Measurements from ENCODE around the gene NCEH1. TPM values are rescaled to one million over a fixed set of nuclear protein-coding genes. Genes with fewer than 3 reads are reported as not detected.
A peak's percentile ranks its signal among the peaks of the same experiment; 100 is the strongest.
"Not testable (repeated sequence)": the region's sequence is repeated elsewhere in the genome, so short reads cannot be mapped to it uniquely, and the experiment has no call there.

NCEH1 gene
- 10 to 100 TPM in 2 of 6 donors, 1 to 10 TPM in 4; 4.7 to 26.0 (median 7.3) TPM for total RNA-seq
- 1 to 10 TPM; 2.6 to 3.9 TPM for polyA plus RNA-seq

DNA sequence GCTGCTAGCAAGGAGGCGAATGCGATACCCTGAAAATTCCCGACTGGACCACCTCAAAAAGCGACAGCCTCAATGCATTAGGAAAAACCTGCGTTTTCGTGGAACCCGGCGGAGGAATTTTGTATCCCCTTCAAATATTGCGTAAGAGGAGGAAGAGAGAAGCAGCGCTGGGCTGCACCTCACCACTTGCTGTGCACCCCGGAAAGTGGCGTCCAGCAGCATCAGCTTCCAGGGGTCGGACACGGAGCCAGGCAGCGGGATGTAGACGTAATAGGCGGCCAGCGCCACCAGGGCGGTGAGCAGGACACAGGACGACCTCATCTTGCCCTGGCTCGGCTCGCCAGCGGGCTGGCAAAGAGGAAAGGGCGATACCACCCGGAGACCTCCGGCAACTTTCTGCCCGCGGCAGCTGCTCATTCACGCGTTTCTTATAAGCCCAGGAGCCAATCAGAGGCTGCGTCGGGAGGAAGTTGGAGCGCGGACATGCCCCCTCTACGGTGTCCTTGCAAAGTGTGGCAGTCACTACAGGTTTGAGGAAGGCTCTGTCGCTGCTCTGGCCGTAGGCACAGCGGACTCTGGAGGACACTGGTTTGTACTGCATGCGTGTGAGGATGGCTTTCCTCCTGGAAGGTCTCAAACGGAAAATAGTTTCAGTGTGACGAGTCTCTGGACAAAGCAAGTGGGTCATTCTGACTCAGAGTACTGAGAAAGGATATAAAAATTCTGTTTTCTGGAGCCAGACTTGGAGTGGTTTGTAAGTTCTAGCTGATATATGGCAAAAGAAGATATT, at the start of gene NCEH1:
Gene NCEH1, minus strand, starts transcription at position 404 of the 790 bp plus-strand sequence. Its CDS starts 83 bp downstream, at position 321.
- peaks cover 0 to 10% (median 0%) of the 10 kb centered on the region in 3 donors for H3K4me1 ChIP-seq
- ATAC-seq (peak; percentile 96 to 99 (median 98)), DNase-seq (peak; percentile 85 to 94 (median 91)), FAIRE-seq (peak; percentile 77)
- no peaks in the 10 kb centered on the region for H3K27me3 ChIP-seq
- intact Hi-C loops (cut with DNase I): no loop called here
- H3K9me3 ChIP-seq: no peaks in the 10 kb centered on the region
- WGBS, 2 donors: 0% methylated on average over 40 to 41 of the region's 41 CpGs
- peak within 1 kb of the TSS; percentile 68 to 90 (median 82) for H3K4me3 ChIP-seq
- H3K36me3 ChIP-seq: no peaks in the 10 kb centered on the region
- TF ChIP-seq, protein P1, sequence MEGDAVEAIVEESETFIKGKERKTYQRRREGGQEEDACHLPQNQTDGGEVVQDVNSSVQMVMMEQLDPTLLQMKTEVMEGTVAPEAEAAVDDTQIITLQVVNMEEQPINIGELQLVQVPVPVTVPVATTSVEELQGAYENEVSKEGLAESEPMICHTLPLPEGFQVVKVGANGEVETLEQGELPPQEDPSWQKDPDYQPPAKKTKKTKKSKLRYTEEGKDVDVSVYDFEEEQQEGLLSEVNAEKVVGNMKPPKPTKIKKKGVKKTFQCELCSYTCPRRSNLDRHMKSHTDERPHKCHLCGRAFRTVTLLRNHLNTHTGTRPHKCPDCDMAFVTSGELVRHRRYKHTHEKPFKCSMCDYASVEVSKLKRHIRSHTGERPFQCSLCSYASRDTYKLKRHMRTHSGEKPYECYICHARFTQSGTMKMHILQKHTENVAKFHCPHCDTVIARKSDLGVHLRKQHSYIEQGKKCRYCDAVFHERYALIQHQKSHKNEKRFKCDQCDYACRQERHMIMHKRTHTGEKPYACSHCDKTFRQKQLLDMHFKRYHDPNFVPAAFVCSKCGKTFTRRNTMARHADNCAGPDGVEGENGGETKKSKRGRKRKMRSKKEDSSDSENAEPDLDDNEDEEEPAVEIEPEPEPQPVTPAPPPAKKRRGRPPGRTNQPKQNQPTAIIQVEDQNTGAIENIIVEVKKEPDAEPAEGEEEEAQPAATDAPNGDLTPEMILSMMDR (IDR thresholded peaks at IDR 0.05): peak; percentile 59 to 89 (median 75)
- H3K27ac ChIP-seq: peak within 1 kb of the TSS; percentile 60 to 95 (median 80)

DNA sequence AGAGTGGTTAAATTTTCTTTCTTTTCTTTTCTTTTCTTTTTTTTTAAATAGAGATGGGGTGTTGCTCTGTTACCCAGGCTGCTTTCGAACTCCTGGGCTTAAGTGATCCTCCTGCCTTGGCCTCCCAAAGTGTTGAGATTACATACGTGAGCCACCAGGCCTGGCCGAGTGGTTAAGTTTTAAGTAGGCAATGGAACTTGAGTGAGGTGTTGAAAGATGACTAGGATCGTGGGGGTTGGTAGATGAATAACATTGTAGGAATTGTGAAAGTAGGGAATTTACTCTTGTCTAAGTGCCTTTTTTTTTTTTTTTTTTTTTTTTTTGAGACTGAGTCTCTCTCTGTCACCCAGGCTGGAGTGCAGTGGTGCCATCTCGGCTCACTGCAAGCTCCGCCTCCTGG, 49.5 kb upstream of the NCEH1 start:
- H3K27me3 ChIP-seq; DNase-seq; H3K27ac ChIP-seq; H3K9me3 ChIP-seq; H3K36me3 ChIP-seq; H3K4me3 ChIP-seq; FAIRE-seq; H3K4me1 ChIP-seq; intact Hi-C loops (cut with DNase I); ATAC-seq: not testable (repeated sequence)
- WGBS, 2 donors: 98 to 99% methylated on average over 6 of the region's 6 CpGs

GRCh38 chr3:172753125-172753524, 42.3 kb upstream of the NCEH1 start:
- no peaks in the 10 kb centered on the region for H3K9me3 ChIP-seq
- no peaks in the 10 kb centered on the region for H3K27me3 ChIP-seq
- WGBS, 2 donors: 92 to 100% methylated on average over 1 of the region's 1 CpG
- ATAC-seq: no peak
- no peak for DNase-seq
- H3K4me1 ChIP-seq: peaks cover 0 to 16% (median 9%) of the 10 kb centered on the region in 3 donors
- no peak overlapping the region for H3K27ac ChIP-seq
- intact Hi-C loops (cut with DNase I): no loop called here
- no peak for FAIRE-seq
- H3K4me3 ChIP-seq: no peak overlapping the region
- TF ChIP-seq, protein P1 (IDR thresholded peaks at IDR 0.05): no peak
- no peaks in the 10 kb centered on the region for H3K36me3 ChIP-seq

DNA sequence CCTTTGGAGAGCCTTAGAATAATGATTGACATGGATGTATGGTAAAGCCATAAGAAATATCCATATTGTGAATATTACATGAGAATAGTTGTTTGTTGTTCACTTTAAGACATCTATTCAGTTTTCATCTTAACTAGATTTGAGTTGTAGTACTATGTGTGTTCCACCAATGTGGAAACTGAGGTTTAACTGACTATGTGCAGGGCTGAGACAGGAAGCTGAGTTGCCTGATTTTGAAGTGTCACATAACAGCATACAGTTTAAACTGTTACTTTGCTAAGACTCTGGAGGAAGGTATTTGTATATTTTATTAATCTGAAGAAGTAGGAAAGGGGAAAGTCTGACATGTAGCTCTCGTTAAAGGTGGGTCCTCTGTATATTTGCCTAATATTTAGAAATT, 41.8 kb upstream of the NCEH1 start:
- DNase-seq (no peak), ATAC-seq (no peak), FAIRE-seq (no peak)
- Histone ChIP-seq H3K27me3 (no peaks in the 10 kb centered on the region), H3K4me3 (no peak overlapping the region), H3K27ac (no peak overlapping the region), H3K9me3 (no peaks in the 10 kb centered on the region), H3K4me1 (peaks cover 0 to 16% (median 9%) of the 10 kb centered on the region in 3 donors), H3K36me3 (no peaks in the 10 kb centered on the region)
- 96 to 97% methylated on average over 1 of the region's 1 CpG for WGBS, 2 donors
- intact Hi-C loops (cut with DNase I): no loop called here
- TF ChIP-seq, protein P1 (IDR thresholded peaks at IDR 0.05): no peak

GRCh38 chr3:172751175-172751704, 40.4 kb upstream of the NCEH1 start:
- DNase-seq: no peak
- TF ChIP-seq, protein P1 (IDR thresholded peaks at IDR 0.05): no peak
- 1% methylated on average over 13 to 14 of the region's 14 CpGs for WGBS, 2 donors
- Histone ChIP-seq H3K36me3 (no peaks in the 10 kb centered on the region), H3K4me1 (peaks cover 0 to 16% (median 9%) of the 10 kb centered on the region in 3 donors), H3K4me3 (peak overlapping the region; percentile 74 to 78 (median 75)), H3K9me3 (no peaks in the 10 kb centered on the region), H3K27me3 (no peaks in the 10 kb centered on the region), H3K27ac (peak overlapping the region in 2 of 4 donors; percentile 54 to 81)
- intact Hi-C loops (cut with DNase I): no loop called here
- peak in 3 of 4 donors; percentile 4 to 36 (median 21) for ATAC-seq
- no peak for FAIRE-seq
